HL-60 (cell line): ENCODE data around the gene XRCC3.

ENCODE experiments used
- GABPA ChIP-seq: IDR thresholded peaks from 2 replicates; pipeline ENCODE4 v1.6.1; 2012; ENCODE audit warnings: low read depth
- POLR2AphosphoS5 ChIP-seq: IDR thresholded peaks from 2 replicates; pipeline ENCODE4 v1.6.1; 2012; ENCODE audit warnings: low read depth
- TF ChIP-seq, protein P1 (sequence below): IDR thresholded peaks from one replicate; pipeline ENCODE4 v1.5.1; 2011; ENCODE audit warnings: low read length, control low read depth, inconsistent platforms; ENCODE audit not compliant: insufficient read depth
- TF ChIP-seq, protein P2 (sequence below): IDR thresholded peaks from 2 replicates; pipeline ENCODE4 v1.6.1; 2012; ENCODE audit warnings: low read depth; ENCODE audit not compliant: insufficient replicate concordance

DNA sequence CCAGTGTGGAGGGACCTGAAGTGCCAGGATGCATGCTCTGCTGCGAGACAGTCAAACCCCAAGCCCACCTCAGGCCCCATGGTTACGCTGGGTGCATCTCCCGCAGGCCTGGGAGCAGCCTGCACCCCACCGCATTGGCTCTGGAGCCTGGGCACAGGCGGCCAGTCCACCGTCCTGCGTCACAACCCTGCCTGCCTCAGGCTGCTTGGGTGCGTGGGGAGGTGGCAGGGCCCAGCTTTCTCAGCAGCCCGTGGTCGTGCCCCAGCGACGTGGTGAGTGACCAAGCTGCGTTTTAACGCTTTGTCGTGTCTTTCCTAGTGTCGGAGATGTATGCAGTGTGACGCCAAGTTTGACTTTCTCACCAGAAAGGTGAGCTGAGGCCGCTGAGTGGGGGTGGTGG, 11.2 kb upstream of the XRCC3 start:
- TF ChIP-seq, protein P1, sequence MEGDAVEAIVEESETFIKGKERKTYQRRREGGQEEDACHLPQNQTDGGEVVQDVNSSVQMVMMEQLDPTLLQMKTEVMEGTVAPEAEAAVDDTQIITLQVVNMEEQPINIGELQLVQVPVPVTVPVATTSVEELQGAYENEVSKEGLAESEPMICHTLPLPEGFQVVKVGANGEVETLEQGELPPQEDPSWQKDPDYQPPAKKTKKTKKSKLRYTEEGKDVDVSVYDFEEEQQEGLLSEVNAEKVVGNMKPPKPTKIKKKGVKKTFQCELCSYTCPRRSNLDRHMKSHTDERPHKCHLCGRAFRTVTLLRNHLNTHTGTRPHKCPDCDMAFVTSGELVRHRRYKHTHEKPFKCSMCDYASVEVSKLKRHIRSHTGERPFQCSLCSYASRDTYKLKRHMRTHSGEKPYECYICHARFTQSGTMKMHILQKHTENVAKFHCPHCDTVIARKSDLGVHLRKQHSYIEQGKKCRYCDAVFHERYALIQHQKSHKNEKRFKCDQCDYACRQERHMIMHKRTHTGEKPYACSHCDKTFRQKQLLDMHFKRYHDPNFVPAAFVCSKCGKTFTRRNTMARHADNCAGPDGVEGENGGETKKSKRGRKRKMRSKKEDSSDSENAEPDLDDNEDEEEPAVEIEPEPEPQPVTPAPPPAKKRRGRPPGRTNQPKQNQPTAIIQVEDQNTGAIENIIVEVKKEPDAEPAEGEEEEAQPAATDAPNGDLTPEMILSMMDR, result no peak
- TF ChIP-seq POLR2AphosphoS5 (no peak), GABPA (no peak)
- TF ChIP-seq, protein P2, sequence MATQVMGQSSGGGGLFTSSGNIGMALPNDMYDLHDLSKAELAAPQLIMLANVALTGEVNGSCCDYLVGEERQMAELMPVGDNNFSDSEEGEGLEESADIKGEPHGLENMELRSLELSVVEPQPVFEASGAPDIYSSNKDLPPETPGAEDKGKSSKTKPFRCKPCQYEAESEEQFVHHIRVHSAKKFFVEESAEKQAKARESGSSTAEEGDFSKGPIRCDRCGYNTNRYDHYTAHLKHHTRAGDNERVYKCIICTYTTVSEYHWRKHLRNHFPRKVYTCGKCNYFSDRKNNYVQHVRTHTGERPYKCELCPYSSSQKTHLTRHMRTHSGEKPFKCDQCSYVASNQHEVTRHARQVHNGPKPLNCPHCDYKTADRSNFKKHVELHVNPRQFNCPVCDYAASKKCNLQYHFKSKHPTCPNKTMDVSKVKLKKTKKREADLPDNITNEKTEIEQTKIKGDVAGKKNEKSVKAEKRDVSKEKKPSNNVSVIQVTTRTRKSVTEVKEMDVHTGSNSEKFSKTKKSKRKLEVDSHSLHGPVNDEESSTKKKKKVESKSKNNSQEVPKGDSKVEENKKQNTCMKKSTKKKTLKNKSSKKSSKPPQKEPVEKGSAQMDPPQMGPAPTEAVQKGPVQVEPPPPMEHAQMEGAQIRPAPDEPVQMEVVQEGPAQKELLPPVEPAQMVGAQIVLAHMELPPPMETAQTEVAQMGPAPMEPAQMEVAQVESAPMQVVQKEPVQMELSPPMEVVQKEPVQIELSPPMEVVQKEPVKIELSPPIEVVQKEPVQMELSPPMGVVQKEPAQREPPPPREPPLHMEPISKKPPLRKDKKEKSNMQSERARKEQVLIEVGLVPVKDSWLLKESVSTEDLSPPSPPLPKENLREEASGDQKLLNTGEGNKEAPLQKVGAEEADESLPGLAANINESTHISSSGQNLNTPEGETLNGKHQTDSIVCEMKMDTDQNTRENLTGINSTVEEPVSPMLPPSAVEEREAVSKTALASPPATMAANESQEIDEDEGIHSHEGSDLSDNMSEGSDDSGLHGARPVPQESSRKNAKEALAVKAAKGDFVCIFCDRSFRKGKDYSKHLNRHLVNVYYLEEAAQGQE, result no peak
